ENCODE measurements around the gene CPNE2. TPM values are rescaled to one million over a fixed set of nuclear protein-coding genes. Genes with fewer than 3 reads are reported as not detected.
"Not testable (repeated sequence)": the region's sequence is repeated elsewhere in the genome, so short reads cannot be mapped to it uniquely, and the experiment has no call there.

Gene CPNE2
- total and polyA plus RNA-seq, 2 of the 8 experiments (the other 6 are each of a cell fraction or from before 2014, with no cell fraction given) = 10.6 to 39.5 TPM

- H3K36me3 ChIP-seq (ENCODE audit: control insufficient read depth in 2 of 4, insufficient read depth in 4 of 4, low read length in 3 of 4); H3K18ac ChIP-seq (ENCODE audit: extremely low read depth, low read length); H2BK15ac ChIP-seq (ENCODE audit: low read length); H2AK5ac ChIP-seq (ENCODE audit: low read depth, low read length); H4K5ac ChIP-seq (ENCODE audit: insufficient read length, low read depth, low read length); H3K14ac ChIP-seq (ENCODE audit: insufficient read length); H4K91ac ChIP-seq (replicated peaks; ENCODE audit: insufficient read length, low read length); H3K27ac ChIP-seq (ENCODE audit: low read depth, low read length); H3K79me1 ChIP-seq (ENCODE audit: low read depth, low read length); H2BK120ac ChIP-seq (replicated peaks; ENCODE audit: low read depth, low read length); H3K23ac ChIP-seq (ENCODE audit: insufficient read length); DNase-seq (ENCODE audit: low read depth in 1 of 2, low spot score in 2 of 2); H3K4ac ChIP-seq (replicated peaks; ENCODE audit: insufficient read length, low read depth, low read length); CTCF ChIA-PET (ENCODE audit: partially characterized antibody); H2AFZ ChIP-seq (ENCODE audit: low read length); POLR2A ChIA-PET (ENCODE audit: partially characterized antibody); H4K20me1 ChIP-seq (replicated peaks in 1 of 2; ENCODE audit: control insufficient read depth in 1 of 2, insufficient read depth in 2 of 2, low read length in 2 of 2); H4K8ac ChIP-seq (ENCODE audit: extremely low read depth, insufficient read depth, low read length); H3K4me1 ChIP-seq (replicated peaks in 1 of 4; ENCODE audit: control insufficient read depth in 3 of 4, insufficient read depth in 4 of 4, low read length in 3 of 4); H3K4me3 ChIP-seq (ENCODE audit: extremely low read depth in 1 of 4, insufficient read depth in 2 of 4, low read depth in 3 of 4, low read length in 4 of 4); H3K56ac ChIP-seq (replicated peaks; ENCODE audit: insufficient read length, low read depth, low read length); H2BK20ac ChIP-seq (ENCODE audit: low read length); H3K9me3 ChIP-seq (ENCODE audit: insufficient read depth in 2 of 2, low read depth in 1 of 2, low read length in 1 of 2); H2BK5ac ChIP-seq (ENCODE audit: low read depth, low read length); H3K79me2 ChIP-seq (ENCODE audit: control insufficient read depth in 1 of 2, insufficient read depth in 2 of 2, low read length in 2 of 2); H3K9ac ChIP-seq (replicated peaks in 1 of 4; ENCODE audit: extremely low read depth in 1 of 4, low read depth in 3 of 4, low read length in 3 of 4); FAIRE-seq; H2BK12ac ChIP-seq (ENCODE audit: low read depth, low read length); H3K27me3 ChIP-seq (replicated peaks in 1 of 4; ENCODE audit: control insufficient read depth in 3 of 4, extremely low read depth in 1 of 4, insufficient read depth in 3 of 4, low read length in 3 of 4); H3K4me2 ChIP-seq (ENCODE audit: insufficient read depth in 1 of 2, low read depth in 2 of 2, low read length in 2 of 2): not testable (repeated sequence)
- 93 to 100% methylated on average over 3 to 4 of the region's 4 CpGs for WGBS, 2 experiments (ENCODE audit: extremely low coverage in 1 of 2, insufficient coverage in 1 of 2, insufficient read length in 1 of 2, insufficient replicate concordance in 2 of 2, low coverage in 1 of 2, low lambda C conversion rate in 2 of 2, missing lambda C conversion rate in 1 of 2)
- H3K23me2 ChIP-seq (ENCODE audit: low read depth, low read length) = peaks cover 16% of the 10 kb centered on the region; the same call in 1 of the 2 replicates
These were observed 21.2 kb upstream of the CPNE2 start for GRCh38 chr16:57071081-57071732.
